K562 (cell line): Measurements from ENCODE around the gene STK16. TPM values are rescaled to one million over a fixed set of nuclear protein-coding genes. Genes with fewer than 3 reads are reported as not detected.

ENCODE experiments used
- ARID1B ChIP-seq: fragments of 450-650 bp; IDR thresholded peaks from 2 replicates; pipeline ENCODE4 v1.6.1; 2016; ENCODE audit warnings: antibody characterized with exemption, mild to moderate bottlenecking, inconsistent platforms
- ATF7 ChIP-seq: fragments of 450-650 bp; IDR thresholded peaks from 2 replicates; pipeline ENCODE4 v1.7.1; 2014; ENCODE audit warnings: mild to moderate bottlenecking, moderate library complexity
- FOS ChIP-seq: IDR thresholded peaks from 3 replicates; pipeline ENCODE4 v1.6.1; 2011; ENCODE audit not compliant: insufficient read length; ENCODE audit errors: extremely low read depth
- JUND ChIP-seq, 2 experiments: IDR thresholded peaks; 2 replicates in 1 of 2; 3 replicates in 1 of 2; pipeline ENCODE4 v1.6.1; 2011; ENCODE audit warnings: borderline replicate concordance in 2 of 2, low read depth in 2 of 2, low read length in 2 of 2, improper control_type of control experiment in 1 of 2, missing biosample characterization in 1 of 2, missing genetic modification characterization in 1 of 2, missing genetic modification reagents in 1 of 2
- KAT2B ChIP-seq: IDR thresholded peaks from one replicate; pipeline ENCODE4 v1.6.1; 2012; ENCODE audit warnings: low read depth, mild to moderate bottlenecking, control low read depth, inconsistent platforms, low read length, moderate library complexity
- KAT7 ChIP-seq: sonication (generic); formaldehyde crosslinking; IDR thresholded peaks from 2 replicates; pipeline ENCODE4 v1.8.0; 2022; ENCODE audit warnings: missing genetic modification reagents, mild to moderate bottlenecking, borderline replicate concordance
- KLF6 ChIP-seq: fragments of 250-450 bp; sonication (Bioruptor Pico); IDR thresholded peaks from 2 replicates; pipeline ENCODE4 v1.4.0; 2020; ENCODE audit warnings: mild to moderate bottlenecking, moderate library complexity, borderline replicate concordance
- MEIS2 ChIP-seq: fragments of 450-650 bp; IDR thresholded peaks from 2 replicates; pipeline ENCODE4 v1.6.1; 2014; ENCODE audit warnings: mild to moderate bottlenecking; ENCODE audit not compliant: partially characterized antibody
- OTX1 ChIP-seq: fragments of 450-650 bp; formaldehyde crosslinking; IDR thresholded peaks from 2 replicates; pipeline ENCODE4 v1.4.0; 2022; ENCODE audit warnings: mild to moderate bottlenecking
- SAFB ChIP-seq: fragments of 200-400 bp; formaldehyde crosslinking; IDR thresholded peaks from 2 replicates; pipeline ENCODE4 v1.6.1; 2017; ENCODE audit warnings: low read depth, low read length, borderline replicate concordance
- TAF7 ChIP-seq: fragments of 450-650 bp; IDR thresholded peaks from 2 replicates; pipeline ENCODE4 v1.6.1; 2016; ENCODE audit warnings: missing genetic modification characterization, missing compliant biosample characterization
- TCFL5 ChIP-seq: fragments of 250-450 bp; sonication (Bioruptor Pico); conservative IDR thresholded peaks from 2 replicates; pipeline ENCODE4 v1.6.1; 2021; ENCODE audit warnings: mild to moderate bottlenecking, moderate library complexity, matching md5 sums
- THAP12 ChIP-seq: fragments of 250-450 bp; sonication (Bioruptor Pico); IDR thresholded peaks from 2 replicates; pipeline ENCODE4 v1.9.0; 2021; ENCODE audit warnings: mild to moderate bottlenecking, inconsistent platforms
- THRB ChIP-seq: fragments of 450-650 bp; formaldehyde crosslinking; conservative IDR thresholded peaks from 2 replicates; pipeline ENCODE4 v1.4.0; 2022; ENCODE audit warnings: mild to moderate bottlenecking, missing genetic modification characterization
- ZBED1 ChIP-seq: IDR thresholded peaks from 2 replicates; pipeline ENCODE4 v1.6.1; 2014
- ZNF143 ChIP-seq: sonication (generic); formaldehyde crosslinking; IDR thresholded peaks from 2 replicates; pipeline ENCODE4 v1.9.0; 2022; ENCODE audit warnings: mild to moderate bottlenecking, missing genetic modification reagents
- ZNF436 ChIP-seq: fragments of 250-450, 450-650 bp; sonication (Bioruptor Pico); formaldehyde crosslinking; IDR thresholded peaks from 2 replicates; pipeline ENCODE4 v1.7.0; 2020; ENCODE audit warnings: mild to moderate bottlenecking
- ZNF586 ChIP-seq: fragments of 450-650 bp; formaldehyde crosslinking; conservative IDR thresholded peaks from 2 replicates; pipeline ENCODE4 v1.4.0; 2020; ENCODE audit warnings: mild to moderate bottlenecking, moderate library complexity
- ZNF76 ChIP-seq: fragments of 250-450 bp; sonication (Bioruptor Pico); IDR thresholded peaks from 2 replicates; pipeline ENCODE4 v1.4.0; 2020; ENCODE audit warnings: mild to moderate bottlenecking, moderate library complexity, borderline replicate concordance
- polyA plus RNA-seq, 8 experiments: library from polyadenylated mRNA; depleted of rRNA in 4 of 8; stranded (reverse) in 5 of 8; unstranded in 3 of 8; fragments of >200 nt; fragmentation: Nextera tagmentation in 2 of 8; fragmentation: Illumina TruSeq in 1 of 8; extraction: Ambion mirVana in 2 of 8; extraction: Trizol in 1 of 8; gene quantifications; 2 replicates each; pipeline versions ENCODE4 v1.2.1 to v1.2.3, GENCODE V29; 2011 to 2014; ENCODE audit warnings: inconsistent platforms in 1 of 8, missing spikeins in 1 of 8
- total RNA-seq, 7 experiments: library from RNA; depleted of rRNA in 6 of 7; stranded (reverse); fragments of >200 nt in 6 of 7; fragmentation: Illumina TruSeq in 2 of 7; extraction: Trizol in 2 of 7; gene quantifications; 2 replicates each; pipeline versions ENCODE4 v1.2.1 to v1.2.3, GENCODE V29; 2011 to 2021; ENCODE audit warnings: low replicate concordance in 1 of 7
- TF ChIP-seq, protein P1 (sequence below): fragments of 450-650 bp; formaldehyde crosslinking; IDR thresholded peaks from 2 replicates; pipeline ENCODE4 v1.4.0; 2020; ENCODE audit warnings: mild to moderate bottlenecking, moderate library complexity
- TF ChIP-seq, protein P2 (sequence below): fragments of 450-650 bp; IDR thresholded peaks from 2 replicates; pipeline ENCODE4 v1.6.1; 2018; ENCODE audit warnings: mild to moderate bottlenecking, low read depth; ENCODE audit not compliant: partially characterized antibody

Gene STK16
- total and polyA plus RNA-seq, 9 of the 15 experiments (the other 6 are each of a cell fraction or from before 2014, with no cell fraction given): 5.4 to 36.2 (median 17.8) TPM

- TF ChIP-seq ATF7: no peak
- TF ChIP-seq JUND (IDR thresholded peaks at IDR 0.05; ENCODE audit: borderline replicate concordance, low read depth, low read length): no peak
- peak; percentile 39; the same call in 1 of the 3 replicates for TF ChIP-seq JUND (tag; IDR thresholded peaks at IDR 0.05; ENCODE audit: borderline replicate concordance, low read depth, low read length)
- TF ChIP-seq FOS: no peak
- no peak for TF ChIP-seq ZNF143 (CRISPR knock-in tag)
- no peak for TF ChIP-seq THAP12 (CRISPR knock-in tag)
- no peak for TF ChIP-seq KAT2B
- no peak for TF ChIP-seq THRB (CRISPR knock-in tag)
- no peak for TF ChIP-seq SAFB
- TF ChIP-seq OTX1 (CRISPR knock-in tag): no peak
- TF ChIP-seq KLF6 (CRISPR knock-in tag): no peak
- no peak for TF ChIP-seq ZNF76 (CRISPR knock-in tag)
- no peak for TF ChIP-seq TAF7 (tag)
- TF ChIP-seq MEIS2: peak; percentile 2
- TF ChIP-seq, protein P1, sequence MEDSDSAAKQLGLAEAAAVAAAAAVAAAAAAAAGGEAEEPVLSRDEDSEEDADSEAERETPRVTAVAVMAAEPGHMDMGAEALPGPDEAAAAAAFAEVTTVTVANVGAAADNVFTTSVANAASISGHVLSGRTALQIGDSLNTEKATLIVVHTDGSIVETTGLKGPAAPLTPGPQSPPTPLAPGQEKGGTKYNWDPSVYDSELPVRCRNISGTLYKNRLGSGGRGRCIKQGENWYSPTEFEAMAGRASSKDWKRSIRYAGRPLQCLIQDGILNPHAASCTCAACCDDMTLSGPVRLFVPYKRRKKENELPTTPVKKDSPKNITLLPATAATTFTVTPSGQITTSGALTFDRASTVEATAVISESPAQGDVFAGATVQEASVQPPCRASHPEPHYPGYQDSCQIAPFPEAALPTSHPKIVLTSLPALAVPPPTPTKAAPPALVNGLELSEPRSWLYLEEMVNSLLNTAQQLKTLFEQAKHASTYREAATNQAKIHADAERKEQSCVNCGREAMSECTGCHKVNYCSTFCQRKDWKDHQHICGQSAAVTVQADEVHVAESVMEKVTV (CRISPR knock-in tag): 0 out of 2 replicates have a peak, but pooled peaks have one; percentile 7
- no peak for TF ChIP-seq ZNF586 (CRISPR knock-in tag)
- TF ChIP-seq ARID1B: no peak
- TF ChIP-seq, protein P2, sequence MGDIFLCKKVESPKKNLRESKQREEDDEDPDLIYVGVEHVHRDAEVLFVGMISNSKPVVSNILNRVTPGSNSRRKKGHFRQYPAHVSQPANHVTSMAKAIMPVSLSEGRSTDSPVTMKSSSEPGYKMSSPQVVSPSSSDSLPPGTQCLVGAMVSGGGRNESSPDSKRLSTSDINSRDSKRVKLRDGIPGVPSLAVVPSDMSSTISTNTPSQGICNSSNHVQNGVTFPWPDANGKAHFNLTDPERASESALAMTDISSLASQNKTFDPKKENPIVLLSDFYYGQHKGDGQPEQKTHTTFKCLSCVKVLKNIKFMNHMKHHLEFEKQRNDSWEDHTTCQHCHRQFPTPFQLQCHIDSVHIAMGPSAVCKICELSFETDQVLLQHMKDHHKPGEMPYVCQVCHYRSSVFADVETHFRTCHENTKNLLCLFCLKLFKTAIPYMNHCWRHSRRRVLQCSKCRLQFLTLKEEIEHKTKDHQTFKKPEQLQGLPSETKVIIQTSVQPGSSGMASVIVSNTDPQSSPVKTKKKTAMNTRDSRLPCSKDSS: no peak
- TF ChIP-seq ZBED1: no peak
- no peak for TF ChIP-seq ZNF436
- 0 out of 2 replicates have a peak, but pooled peaks have one; percentile 24 for TF ChIP-seq KAT7 (CRISPR knock-in tag)
- no peak for TF ChIP-seq TCFL5 (CRISPR knock-in tag)
Measured at GRCh38 chr2:219277703-219278654, 32.7 kb downstream of the STK16 start (continued).
